HG03442 (cell line): ENCODE data around the gene SLC8A1.

Experiments
- ATAC-seq: cut with Tn5 transposase; IDR thresholded peaks from one replicate; pipeline ENCODE4 v1.9.1; 2021; ENCODE audit warnings: mild to moderate bottlenecking, moderate library complexity; ENCODE audit not compliant: unreplicated experiment

The SLC8A1 gene

GRCh38 chr2:40204268-40204667 is 247.6 kb downstream of the SLC8A1 start:
- no peak for ATAC-seq

- ATAC-seq: no peak
Measured at GRCh38 chr2:40202798-40203400, 249.0 kb downstream of the SLC8A1 start.

GRCh38 chr2:40201425-40201824 is 250.5 kb downstream of the SLC8A1 start:
- no peak for ATAC-seq

- no peak for ATAC-seq
Measured at GRCh38 chr2:40200366-40200915, 251.4 kb downstream of the SLC8A1 start.

GRCh38 chr2:40199771-40200170 is 252.1 kb downstream of the SLC8A1 start:
- no peak for ATAC-seq

- no peak for ATAC-seq
Measured at GRCh38 chr2:40197121-40197520, 254.8 kb downstream of the SLC8A1 start.

GRCh38 chr2:40193670-40194026 is 258.2 kb downstream of the SLC8A1 start:
- ATAC-seq: no peak

GRCh38 chr2:40192864-40193669 is 258.8 kb downstream of the SLC8A1 start:
- no peak for ATAC-seq

GRCh38 chr2:40190457-40190856 is 261.4 kb downstream of the SLC8A1 start:
- ATAC-seq: no peak

GRCh38 chr2:40189881-40190280 is 262.0 kb downstream of the SLC8A1 start:
- ATAC-seq: no peak

GRCh38 chr2:40187054-40187453 is 264.8 kb downstream of the SLC8A1 start:
- ATAC-seq: no peak

GRCh38 chr2:40184551-40184950 is 267.3 kb downstream of the SLC8A1 start:
- ATAC-seq: no peak

- ATAC-seq: no peak
Measured at GRCh38 chr2:40181855-40182254, 270.0 kb downstream of the SLC8A1 start.

GRCh38 chr2:40179801-40180200 is 272.1 kb downstream of the SLC8A1 start:
- no peak for ATAC-seq

- ATAC-seq: peak; percentile 82
Measured at GRCh38 chr2:40178971-40179370, 272.9 kb downstream of the SLC8A1 start.

GRCh38 chr2:40178171-40178778 is 273.6 kb downstream of the SLC8A1 start:
- no peak for ATAC-seq

- ATAC-seq: no peak
Measured at GRCh38 chr2:40177366-40177765, 274.5 kb downstream of the SLC8A1 start.

GRCh38 chr2:40173276-40173675 is 278.6 kb downstream of the SLC8A1 start:
- ATAC-seq: no peak

GRCh38 chr2:40169856-40170255 is 282.0 kb downstream of the SLC8A1 start:
- no peak for ATAC-seq

GRCh38 chr2:40169430-40169829 is 282.5 kb downstream of the SLC8A1 start:
- no peak for ATAC-seq

GRCh38 chr2:40168546-40168945 is 283.3 kb downstream of the SLC8A1 start:
- no peak for ATAC-seq

- ATAC-seq: no peak
Measured at GRCh38 chr2:40168032-40168431, 283.9 kb downstream of the SLC8A1 start.
